Activated CD8-positive, alpha-beta T cell treated with anti-CD3 and anti-CD28 coated beads for 36 hours (primary cell): ENCODE measurements around the gene FAR2. TPM values are rescaled to one million over a fixed set of nuclear protein-coding genes. Genes with fewer than 3 reads are reported as not detected.

Source experiments
- total RNA-seq, 2 experiments: library from RNA; stranded (reverse); gene quantifications; one replicate each; pipeline ENCODE4 v1.2.3, GENCODE V29; 2021

FAR2 gene
- total RNA-seq, 2 experiments from 2014 or later = 6.0 to 7.0 TPM

Other genes with a start within 250 kb of the FAR2 start
- 100 to 1,000 TPM in 1 of 2 experiments, 10 to 100 TPM in 1; 91.8 to 101 TPM for gene ERGIC2, start 231.9 kb downstream of the FAR2 start, total RNA-seq